Cardiac fibroblast (primary cell): ENCODE measurements around the gene XPA.

Experiments used
- DNase-seq, 2 donors: peaks; one replicate each; pipeline versions ENCODE4 v3.0.0 to v3.0.0-alpha.2; 2010; ENCODE audit warnings: low read depth in 2 of 2
- H3K4me3 ChIP-seq, 2 donors: replicated peaks in 1 of 2; 1 replicate in 1 of 2; 2 replicates in 1 of 2; pipeline ENCODE4 v1.5.1; 2011; ENCODE audit warnings: low read depth in 2 of 2, low read length in 2 of 2, mild to moderate bottlenecking in 2 of 2, moderate library complexity in 1 of 2
- CTCF ChIP-seq: IDR thresholded peaks from one replicate; pipeline ENCODE4 v1.5.1; 2011; ENCODE audit warnings: low read depth, mild to moderate bottlenecking, low read length, inconsistent platforms

Gene XPA

GRCh38 chr9:97695390-97695789 is 1.8 kb downstream of the XPA start:
- no peak for DNase-seq
- no peak for TF ChIP-seq CTCF
- no peak overlapping the region for H3K4me3 ChIP-seq

- H3K4me3 ChIP-seq = no peak overlapping the region
- no peak for TF ChIP-seq CTCF
- DNase-seq = no peak
Observed at GRCh38 chr9:97694769-97695168, 2.4 kb downstream of the XPA start.

GRCh38 chr9:97689401-97690180 is 7.5 kb downstream of the XPA start:
- DNase-seq = no peak
- no peak overlapping the region for H3K4me3 ChIP-seq
- TF ChIP-seq CTCF = no peak

- no peak for DNase-seq
- no peak overlapping the region for H3K4me3 ChIP-seq
- no peak for TF ChIP-seq CTCF
Observed at GRCh38 chr9:97688654-97689053, 8.5 kb downstream of the XPA start.

- TF ChIP-seq CTCF = no peak
- DNase-seq = no peak
- no peak overlapping the region for H3K4me3 ChIP-seq
Observed at GRCh38 chr9:97682242-97682641, 14.9 kb downstream of the XPA start.

GRCh38 chr9:97675655-97676054 is 21.5 kb downstream of the XPA start:
- TF ChIP-seq CTCF = no peak
- DNase-seq = no peak
- no peak overlapping the region for H3K4me3 ChIP-seq

GRCh38 chr9:97673922-97674321 is 23.2 kb downstream of the XPA start:
- no peak for TF ChIP-seq CTCF

More at GRCh38 chr9:97673922-97674321, 23.2 kb downstream of the XPA start:
- H3K4me3 ChIP-seq = no peak overlapping the region
- DNase-seq = peak in 1 of 2 donors; percentile 17
